Lower leg skin (tissue), 4 donors: ENCODE data around the gene UBE2E2. TPM values are rescaled to one million over a fixed set of nuclear protein-coding genes. Genes with fewer than 3 reads are reported as not detected.

Experiments used
- DNase-seq, 2 donors: peaks; one replicate each; pipeline ENCODE4 v3.0.0-alpha.2; 2019; ENCODE audit warnings: low spot score in 2 of 2
- H3K4me3 ChIP-seq: fragments of 200-600 bp; sonication (generic); 2 replicates; pipeline ENCODE4 v1.5.1; 2017; ENCODE audit warnings: mild to moderate bottlenecking, low read depth; ENCODE audit not compliant: poor library complexity, severe bottlenecking
- POLR2A ChIP-seq, 2 donors: fragments of 450-650 bp; IDR thresholded peaks; one replicate each; pipeline ENCODE4 v1.6.1; 2016 to 2017; ENCODE audit warnings: antibody characterized with exemption in 2 of 2, mild to moderate bottlenecking in 1 of 2, moderate library complexity in 1 of 2
- WGBS, 2 donors: methylation state at CpG; one replicate each; pipeline ENCODE4 v1.1.5; 2018; 5-methylcytosine and 5-hydroxymethylcytosine counted together
- intact Hi-C: fragments of 100-400 bp; cut with DNase I; formaldehyde crosslinking; loops from one replicate; pipeline ENCODE4 v1.15.0; 2023; ENCODE audit warnings: low total_unique reads
- total RNA-seq, 4 donors: library from RNA; depleted of rRNA; stranded (reverse); fragments of >200 nt; gene quantifications; one replicate each; pipeline ENCODE4 v1.1.0, GENCODE V29; 2016
- TF ChIP-seq, protein P1 (sequence below), 3 donors: fragments of 450-650 bp; IDR thresholded peaks; one replicate each; pipeline ENCODE4 v1.5.1; 2016; ENCODE audit warnings: antibody characterized with exemption in 3 of 3, mild to moderate bottlenecking in 3 of 3, moderate library complexity in 2 of 3

UBE2E2 gene
- total RNA-seq, 4 donors from 2014 or later: 20.0 to 54.7 (median 33.3) TPM

DNA sequence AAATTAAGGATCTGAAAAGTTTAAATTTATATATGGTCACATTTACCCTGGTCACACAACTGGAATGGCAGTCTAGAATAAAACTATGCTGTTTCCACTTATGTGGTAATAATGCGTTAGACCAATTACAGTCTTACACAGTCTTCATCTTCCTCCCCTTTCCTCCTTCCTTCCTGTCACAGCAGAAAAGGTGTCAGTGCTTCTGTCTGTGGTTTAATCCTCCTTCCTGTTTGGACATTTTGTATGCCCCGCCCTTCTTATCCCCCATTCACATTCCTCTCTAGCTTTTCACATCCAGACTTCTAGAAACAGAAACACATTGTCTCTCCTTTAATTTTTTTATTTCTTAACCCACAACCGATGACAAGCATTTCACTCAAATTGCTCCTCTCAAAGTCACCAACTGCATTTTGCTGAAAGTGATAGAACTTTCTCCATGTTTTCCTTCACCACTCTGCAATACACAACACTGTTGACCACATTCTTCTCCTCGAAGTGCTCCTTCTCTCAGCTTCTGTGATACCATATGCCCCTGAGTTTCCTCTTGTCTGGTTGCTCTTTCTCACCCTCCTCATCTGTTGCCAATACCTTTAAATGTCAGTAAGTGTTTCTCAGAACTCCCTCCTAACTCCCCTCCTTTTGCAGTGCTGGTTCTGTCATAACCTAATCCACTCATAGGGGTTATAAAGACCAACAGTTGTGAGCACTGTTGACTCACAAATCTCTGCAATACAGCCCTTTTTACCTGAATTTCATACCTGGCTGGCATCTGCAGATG is 271.6 kb downstream of the UBE2E2 start:
- H3K4me3 ChIP-seq: no peak overlapping the region
- no peak for DNase-seq
- intact Hi-C loops: no loop called here
- no peak for TF ChIP-seq POLR2A (IDR thresholded peaks at IDR 0.05)
- TF ChIP-seq, protein P1, sequence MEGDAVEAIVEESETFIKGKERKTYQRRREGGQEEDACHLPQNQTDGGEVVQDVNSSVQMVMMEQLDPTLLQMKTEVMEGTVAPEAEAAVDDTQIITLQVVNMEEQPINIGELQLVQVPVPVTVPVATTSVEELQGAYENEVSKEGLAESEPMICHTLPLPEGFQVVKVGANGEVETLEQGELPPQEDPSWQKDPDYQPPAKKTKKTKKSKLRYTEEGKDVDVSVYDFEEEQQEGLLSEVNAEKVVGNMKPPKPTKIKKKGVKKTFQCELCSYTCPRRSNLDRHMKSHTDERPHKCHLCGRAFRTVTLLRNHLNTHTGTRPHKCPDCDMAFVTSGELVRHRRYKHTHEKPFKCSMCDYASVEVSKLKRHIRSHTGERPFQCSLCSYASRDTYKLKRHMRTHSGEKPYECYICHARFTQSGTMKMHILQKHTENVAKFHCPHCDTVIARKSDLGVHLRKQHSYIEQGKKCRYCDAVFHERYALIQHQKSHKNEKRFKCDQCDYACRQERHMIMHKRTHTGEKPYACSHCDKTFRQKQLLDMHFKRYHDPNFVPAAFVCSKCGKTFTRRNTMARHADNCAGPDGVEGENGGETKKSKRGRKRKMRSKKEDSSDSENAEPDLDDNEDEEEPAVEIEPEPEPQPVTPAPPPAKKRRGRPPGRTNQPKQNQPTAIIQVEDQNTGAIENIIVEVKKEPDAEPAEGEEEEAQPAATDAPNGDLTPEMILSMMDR (IDR thresholded peaks at IDR 0.05): no peak
- 79 to 89% methylated on average over 4 of the region's 4 CpGs for WGBS, 2 donors

DNA sequence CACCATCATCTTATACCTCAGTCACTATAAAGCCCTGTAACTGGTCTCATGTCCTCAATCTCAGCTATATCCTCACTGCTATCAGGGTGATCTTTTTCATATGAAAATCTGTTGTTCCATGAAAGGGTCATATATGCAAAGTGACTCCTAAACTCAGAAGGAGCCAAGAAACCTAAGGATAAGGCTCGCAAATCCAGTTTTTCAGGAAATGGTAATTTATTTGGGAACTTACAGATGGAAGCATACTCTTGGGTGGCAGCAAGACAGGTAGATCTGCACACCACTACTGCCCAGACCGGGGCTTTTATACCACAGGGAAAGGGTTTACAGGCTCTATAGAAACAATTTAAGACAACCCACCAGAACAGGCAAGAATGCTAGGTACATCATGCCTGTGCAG is 272.3 kb downstream of the UBE2E2 start:
- 47 to 50% methylated on average over 2 of the region's 2 CpGs for WGBS, 2 donors
- intact Hi-C loops: no loop called here
- H3K4me3 ChIP-seq: no peak overlapping the region
- no peak for DNase-seq
- TF ChIP-seq, protein P1 (IDR thresholded peaks at IDR 0.05): no peak
- no peak for TF ChIP-seq POLR2A (IDR thresholded peaks at IDR 0.05)

DNA sequence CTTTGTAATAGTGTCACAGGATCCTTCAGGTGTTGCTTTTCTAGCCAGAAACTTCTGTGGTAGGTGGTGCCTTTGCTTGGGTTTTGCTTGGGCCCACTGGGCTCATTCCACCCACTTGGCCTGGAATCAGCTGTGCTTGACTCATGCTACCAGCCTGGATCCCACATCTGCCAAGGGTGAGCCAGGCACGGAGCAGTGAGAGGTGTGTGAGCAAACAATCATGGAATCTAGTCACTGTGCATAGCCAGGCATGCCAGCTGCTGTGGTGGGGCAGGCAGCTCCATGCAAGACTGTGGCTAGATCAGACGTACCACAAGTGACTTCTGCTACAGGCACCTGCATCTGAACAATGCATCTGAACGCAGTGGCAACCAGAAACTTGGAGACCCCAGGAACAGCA is 275.9 kb downstream of the UBE2E2 start:
- no peak for DNase-seq
- intact Hi-C loops: no loop called here
- TF ChIP-seq, protein P1 (IDR thresholded peaks at IDR 0.05): no peak
- no peak for TF ChIP-seq POLR2A (IDR thresholded peaks at IDR 0.05)
- 20 to 89% methylated on average over 1 to 3 of the region's 3 CpGs for WGBS, 2 donors
- no peak overlapping the region for H3K4me3 ChIP-seq

DNA sequence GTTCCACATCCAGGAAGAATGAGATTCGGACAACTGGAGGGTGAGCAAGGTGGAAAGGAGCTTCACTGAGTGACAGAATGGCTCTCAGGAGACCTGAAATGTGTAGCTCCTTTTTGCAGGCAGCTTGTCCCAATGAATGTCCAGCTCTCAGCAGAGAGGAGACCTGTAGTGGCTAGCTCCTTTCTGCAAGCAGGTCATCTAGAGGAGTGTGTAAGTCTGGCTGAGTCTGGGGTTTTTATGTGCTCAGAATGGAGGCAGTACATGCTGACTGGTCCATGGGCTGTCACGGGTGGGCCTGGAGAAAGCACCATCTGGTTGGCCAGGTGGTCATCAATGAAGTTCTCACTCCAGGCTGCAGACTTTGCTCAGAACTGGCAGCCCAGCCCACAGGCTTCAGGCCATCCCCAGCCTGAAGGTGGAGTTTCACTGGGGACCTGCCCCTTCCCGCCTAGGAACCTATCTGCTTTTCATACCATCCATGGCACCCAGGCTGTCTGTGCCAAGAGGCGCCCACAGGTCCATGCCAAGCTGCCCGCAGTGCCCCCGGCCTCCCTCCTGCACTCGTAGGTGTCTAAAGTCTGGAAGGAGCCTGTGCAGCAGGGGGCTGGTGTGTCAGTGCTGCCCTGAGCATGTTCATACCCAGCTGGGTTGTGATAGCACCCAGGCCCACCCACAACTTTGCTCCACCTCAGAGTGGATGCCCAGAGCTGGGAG is 276.6 kb downstream of the UBE2E2 start:
- TF ChIP-seq POLR2A (IDR thresholded peaks at IDR 0.05): no peak
- TF ChIP-seq, protein P1 (IDR thresholded peaks at IDR 0.05): no peak
- WGBS, 2 donors: 95 to 97% methylated on average over 6 to 7 of the region's 7 CpGs
- H3K4me3 ChIP-seq: no peak overlapping the region
- DNase-seq: no peak
- intact Hi-C loops: no loop called here

DNA sequence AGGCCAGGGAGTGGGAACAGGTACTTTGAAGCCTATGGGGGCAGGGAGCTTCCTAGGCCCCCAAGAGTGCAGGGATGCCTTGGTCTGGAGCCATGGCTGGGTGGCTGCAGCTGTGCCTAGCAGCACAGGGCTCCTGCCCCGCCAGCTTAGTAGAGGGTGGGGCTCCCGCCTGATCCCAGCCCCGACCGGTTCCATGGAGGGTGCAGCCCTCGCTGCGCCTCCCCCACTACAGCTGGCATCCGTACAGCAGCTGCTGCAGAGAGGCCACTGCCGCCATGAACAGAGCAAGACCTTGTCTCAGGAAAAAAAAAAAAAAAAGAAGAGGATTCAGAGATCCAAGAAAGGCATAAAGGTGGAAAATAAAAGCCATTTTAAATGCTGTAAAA is 277.2 kb downstream of the UBE2E2 start:
- H3K4me3 ChIP-seq: no peak overlapping the region
- TF ChIP-seq POLR2A (IDR thresholded peaks at IDR 0.05): no peak
- TF ChIP-seq, protein P1 (IDR thresholded peaks at IDR 0.05): no peak
- DNase-seq: no peak
- WGBS, 2 donors: 92 to 97% methylated on average over 5 to 8 of the region's 8 CpGs
- intact Hi-C loops: no loop called here
